AG04450 (cell line): ENCODE data around the gene ATP6V0E1. TPM values are rescaled to one million over a fixed set of nuclear protein-coding genes. Genes with fewer than 3 reads are reported as not detected.

Source experiments
- CTCF ChIA-PET: fragments of 300-600, 350-600 bp; formaldehyde crosslinking; extraction: SDS; loops from one replicate; lab custom pipeline; 2022; ENCODE audit warnings: antibody characterized with exemption, inconsistent platforms; lab: Charles Lee
- POLR2A ChIA-PET: fragments of 350-600 bp; formaldehyde crosslinking; extraction: SDS; loops from one replicate; lab custom pipeline; 2021; ENCODE audit warnings: antibody characterized with exemption, inconsistent platforms; lab: Yijun Ruan, JAX
- DNase-seq: peaks from one replicate; pipeline ENCODE4 v3.0.0-alpha.2; 2011; ENCODE audit warnings: low read depth, low spot score
- H3K27ac ChIP-seq: one replicate; pipeline ENCODE4 v1.5.1; 2012; ENCODE audit warnings: low read depth, low read length, control low read depth
- H3K27me3 ChIP-seq: one replicate; pipeline ENCODE4 v1.6.0; 2012; ENCODE audit warnings: low read length; ENCODE audit not compliant: control insufficient read depth, insufficient read depth
- H3K4me3 ChIP-seq: 2 replicates; pipeline ENCODE4 v1.5.1; 2011; ENCODE audit warnings: mild to moderate bottlenecking, low read depth, low read length, control low read depth
- H3K9me3 ChIP-seq: 2 replicates; pipeline ENCODE4 v1.5.1; 2012; ENCODE audit warnings: low read length; ENCODE audit not compliant: control insufficient read depth, insufficient read depth
- polyA plus RNA-seq: library from polyadenylated mRNA; depleted of rRNA; stranded (reverse); fragments of >200 nt; gene quantifications from 2 replicates; pipeline ENCODE4 v1.2.3, GENCODE V29; 2011
- TF ChIP-seq, protein P1 (sequence below): IDR thresholded peaks from 2 replicates; pipeline ENCODE4 v1.5.1; 2011; ENCODE audit warnings: low read depth, low read length, control low read depth, inconsistent platforms

ATP6V0E1 gene
- polyA plus RNA-seq, 1 experiment: 610 TPM

DNA sequence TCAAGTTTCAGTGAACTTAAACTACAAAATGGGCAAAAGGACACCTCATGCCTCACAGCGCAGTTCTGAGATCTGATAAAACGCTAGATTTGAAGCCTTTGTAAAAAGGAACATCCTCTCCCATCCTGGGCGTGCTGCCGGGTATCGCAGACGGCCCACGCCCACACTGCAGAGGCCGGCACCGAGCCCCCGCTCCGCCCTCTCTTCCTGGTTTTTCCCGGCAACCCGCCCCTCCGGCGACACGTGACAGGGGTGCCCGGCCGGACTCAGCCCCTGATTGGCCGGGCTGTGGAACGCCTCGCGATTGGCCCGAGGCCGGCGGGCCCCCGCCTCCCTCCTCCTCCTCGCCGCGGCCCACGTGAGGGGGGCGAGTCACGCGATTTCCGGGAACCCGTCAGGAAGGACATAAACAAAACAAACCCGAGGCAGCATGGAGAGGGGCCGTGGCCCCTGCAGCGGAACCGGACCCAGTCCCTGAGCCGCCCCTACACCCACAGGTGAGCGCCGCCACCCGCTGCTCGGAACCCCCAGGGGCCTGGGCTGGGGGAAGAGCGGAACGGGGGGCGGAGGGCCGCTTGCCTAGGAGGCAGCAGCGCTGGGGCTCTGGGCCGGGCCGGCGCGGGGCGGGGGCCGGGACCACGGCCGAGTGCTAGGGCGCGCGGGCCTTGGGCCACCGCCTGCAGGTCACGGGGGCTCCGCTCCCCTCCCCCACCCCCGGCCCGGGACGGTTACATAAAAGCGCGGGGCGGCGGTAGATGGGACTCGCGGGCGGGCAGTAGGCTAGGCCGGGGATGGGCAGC, 72.6 kb downstream of the ATP6V0E1 start, which contains the start of gene CREBRF:
TSS of gene CREBRF (plus strand) at position 370 of the 800 bp plus-strand sequence. CDS start 24,424 bp downstream, outside the sequence.
- CTCF ChIA-PET: interaction anchor here (0.7 to 1.4 kb wide), 2 partner anchors 14 to 125 kb away, joined by 3 read pairs; no protein-coding TSS in a partner anchor

GRCh38 chr5:173056783-173057061, 73.2 kb downstream of the ATP6V0E1 start:
- POLR2A ChIA-PET: interaction anchor here (0.5 to 1.9 kb wide), 8 partner anchors 14 to 856 kb away, joined by 3 to 25 read pairs (median 4); partner anchors contain the start of gene ATP6V0E1
- Histone ChIP-seq H3K27me3 (no peaks in the 10 kb centered on the region), H3K4me3 (peak overlapping the region; percentile 76), H3K9me3 (no peaks in the 10 kb centered on the region), H3K27ac (peak overlapping the region; percentile 93)
- CTCF ChIA-PET: interaction anchor here (0.7 to 1.4 kb wide), 5 partner anchors 15 to 126 kb away, joined by 3 to 12 read pairs (median 3); partner anchors contain the start of gene ATP6V0E1
- TF ChIP-seq, protein P1, sequence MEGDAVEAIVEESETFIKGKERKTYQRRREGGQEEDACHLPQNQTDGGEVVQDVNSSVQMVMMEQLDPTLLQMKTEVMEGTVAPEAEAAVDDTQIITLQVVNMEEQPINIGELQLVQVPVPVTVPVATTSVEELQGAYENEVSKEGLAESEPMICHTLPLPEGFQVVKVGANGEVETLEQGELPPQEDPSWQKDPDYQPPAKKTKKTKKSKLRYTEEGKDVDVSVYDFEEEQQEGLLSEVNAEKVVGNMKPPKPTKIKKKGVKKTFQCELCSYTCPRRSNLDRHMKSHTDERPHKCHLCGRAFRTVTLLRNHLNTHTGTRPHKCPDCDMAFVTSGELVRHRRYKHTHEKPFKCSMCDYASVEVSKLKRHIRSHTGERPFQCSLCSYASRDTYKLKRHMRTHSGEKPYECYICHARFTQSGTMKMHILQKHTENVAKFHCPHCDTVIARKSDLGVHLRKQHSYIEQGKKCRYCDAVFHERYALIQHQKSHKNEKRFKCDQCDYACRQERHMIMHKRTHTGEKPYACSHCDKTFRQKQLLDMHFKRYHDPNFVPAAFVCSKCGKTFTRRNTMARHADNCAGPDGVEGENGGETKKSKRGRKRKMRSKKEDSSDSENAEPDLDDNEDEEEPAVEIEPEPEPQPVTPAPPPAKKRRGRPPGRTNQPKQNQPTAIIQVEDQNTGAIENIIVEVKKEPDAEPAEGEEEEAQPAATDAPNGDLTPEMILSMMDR: no peak
- no peak for DNase-seq

More for the DNA sequence above, 72.6 kb downstream of the ATP6V0E1 start, which contains the start of gene CREBRF:
- peak within 1 kb of the TSS; percentile 93 for H3K27ac ChIP-seq
- peak; percentile 90 for DNase-seq
- no peaks in the 10 kb centered on the region for H3K9me3 ChIP-seq
- TF ChIP-seq, protein P1: no peak
- peak within 1 kb of the TSS; percentile 83 for H3K4me3 ChIP-seq
- POLR2A ChIA-PET: interaction anchor here (0.5 to 1.9 kb wide), 6 partner anchors 14 to 857 kb away, joined by 3 to 25 read pairs (median 7); partner anchors contain the start of gene ATP6V0E1
- H3K27me3 ChIP-seq: no peaks in the 10 kb centered on the region

- no peaks in the 10 kb centered on the region for H3K27me3 ChIP-seq
- ChIA-PET CTCF (interaction anchor here (0.6 to 1.4 kb wide), 11 partner anchors 15 to 341 kb away, joined by 3 to 12 read pairs (median 3); partner anchors contain the start of gene ATP6V0E1), POLR2A (interaction anchor here (0.5 to 1.9 kb wide), 9 partner anchors 15 to 856 kb away, joined by 3 to 25 read pairs (median 4); partner anchors contain the start of gene ATP6V0E1)
- peak; percentile 97 for DNase-seq
- TF ChIP-seq, protein P1: peak; percentile 35
- H3K4me3 ChIP-seq: peak overlapping the region; percentile 83
- H3K9me3 ChIP-seq: no peaks in the 10 kb centered on the region
- peak overlapping the region; percentile 93 for H3K27ac ChIP-seq
Observed at GRCh38 chr5:173057062-173057924, 73.7 kb downstream of the ATP6V0E1 start.

GRCh38 chr5:173062141-173062540, 78.6 kb downstream of the ATP6V0E1 start:
- Histone ChIP-seq H3K4me3 (no peak overlapping the region), H3K9me3 (no peaks in the 10 kb centered on the region), H3K27me3 (no peaks in the 10 kb centered on the region), H3K27ac (no peak overlapping the region)
- DNase-seq: no peak
- POLR2A ChIA-PET: no interaction called here
- TF ChIP-seq, protein P1: no peak
- CTCF ChIA-PET: interaction anchor here (0.7 kb wide), 1 partner anchor 28 kb away, joined by 3 read pairs; no protein-coding TSS in a partner anchor
